K562 (cell line): ENCODE measurements around the gene LTA. TPM values are rescaled to one million over a fixed set of nuclear protein-coding genes. Genes with fewer than 3 reads are reported as not detected.
A peak's percentile ranks its signal among the peaks of the same experiment; 100 is the strongest.

Source experiments
- ARID1B ChIP-seq: fragments of 450-650 bp; IDR thresholded peaks from 2 replicates; pipeline ENCODE4 v1.6.1; 2016; ENCODE audit warnings: antibody characterized with exemption, mild to moderate bottlenecking, inconsistent platforms
- BDP1 ChIP-seq: IDR thresholded peaks from 3 replicates; pipeline ENCODE4 v1.6.1; 2011; ENCODE audit not compliant: insufficient read length, insufficient read depth
- CEBPG ChIP-seq, 3 experiments: fragments of 200-800 bp in 1 of 3; sonication (Bioruptor generic) in 1 of 3; sonication (generic) in 1 of 3; formaldehyde crosslinking in 1 of 3; IDR thresholded peaks in 2 of 3; conservative IDR thresholded peaks in 1 of 3; 2 replicates each; pipeline versions ENCODE4 v1.6.1 to v1.8.0; 2016 to 2022; ENCODE audit warnings: missing compliant biosample characterization in 2 of 3, missing genetic modification characterization in 2 of 3, mild to moderate bottlenecking in 1 of 3, missing genetic modification reagents in 1 of 3
- ELF2 ChIP-seq: fragments of 250-450 bp; sonication (Bioruptor Pico); IDR thresholded peaks from 2 replicates; pipeline ENCODE4 v1.5.0; 2021; ENCODE audit warnings: mild to moderate bottlenecking
- GABPA ChIP-seq: fragments of 200-800 bp; sonication (Bioruptor generic); conservative IDR thresholded peaks from 2 replicates; pipeline ENCODE4 v1.6.1; 2016; ENCODE audit warnings: low read depth, missing genetic modification characterization, missing compliant biosample characterization
- HDGF ChIP-seq: fragments of 450-650 bp; IDR thresholded peaks from 2 replicates; pipeline ENCODE4 v1.6.1; 2016
- NFXL1 ChIP-seq: fragments of 450-650 bp; formaldehyde crosslinking; IDR thresholded peaks from 2 replicates; pipeline ENCODE4 v1.4.0; 2021; ENCODE audit warnings: mild to moderate bottlenecking
- NR1H2 ChIP-seq: sonication (generic); formaldehyde crosslinking; IDR thresholded peaks from 2 replicates; pipeline ENCODE4 v1.4.0; 2020; ENCODE audit warnings: mild to moderate bottlenecking, missing genetic modification reagents
- NR4A1 ChIP-seq, 2 experiments: fragments of 250-450 bp in 1 of 2; fragments of 450-650 bp in 1 of 2; sonication (Bioruptor Pico) in 1 of 2; IDR thresholded peaks; 2 replicates each; pipeline versions ENCODE4 v1.4.0 to v1.6.1; 2016 to 2020; ENCODE audit warnings: mild to moderate bottlenecking in 2 of 2, missing compliant biosample characterization in 1 of 2, missing genetic modification characterization in 1 of 2, moderate library complexity in 1 of 2
- OTX1 ChIP-seq: fragments of 450-650 bp; formaldehyde crosslinking; IDR thresholded peaks from 2 replicates; pipeline ENCODE4 v1.4.0; 2022; ENCODE audit warnings: mild to moderate bottlenecking
- POLR2G ChIP-seq: fragments of 200-400 bp; formaldehyde crosslinking; IDR thresholded peaks from 2 replicates; pipeline ENCODE4 v1.6.1; 2017; ENCODE audit warnings: low read depth, mild to moderate bottlenecking, antibody characterized with exemption, low read length, moderate library complexity
- PTRF ChIP-seq: fragments of 450-650 bp; IDR thresholded peaks from 2 replicates; pipeline ENCODE4 v1.6.1; 2016; ENCODE audit warnings: mild to moderate bottlenecking, missing genetic modification characterization, missing compliant biosample characterization
- RBFOX2 ChIP-seq: fragments of 200-400 bp; formaldehyde crosslinking; IDR thresholded peaks from 2 replicates; pipeline ENCODE4 v1.6.1; 2017; ENCODE audit warnings: low read depth, mild to moderate bottlenecking, low read length, moderate library complexity
- SIRT6 ChIP-seq: IDR thresholded peaks from one replicate; pipeline ENCODE4 v1.6.1; 2012; ENCODE audit warnings: low read depth, mild to moderate bottlenecking, control low read depth, inconsistent platforms, low read length, moderate library complexity
- TBP ChIP-seq: optimal IDR thresholded peaks from 2 replicates; pipeline ENCODE3; 2011; ENCODE audit warnings: low read depth, low read length, improper control_type of control experiment
- TGIF2 ChIP-seq: sonication (generic); formaldehyde crosslinking; IDR thresholded peaks from 2 replicates; pipeline ENCODE4 v1.8.1; 2022; ENCODE audit warnings: mild to moderate bottlenecking, missing genetic modification reagents, moderate library complexity
- ZBTB17 ChIP-seq: fragments of 450-650 bp; formaldehyde crosslinking; IDR thresholded peaks from 2 replicates; pipeline ENCODE4 v1.4.0; 2020; ENCODE audit warnings: mild to moderate bottlenecking
- ZNF197 ChIP-seq: fragments of 200-800 bp; sonication (Bioruptor generic); IDR thresholded peaks from 2 replicates; pipeline ENCODE4 v1.6.1; 2016; ENCODE audit warnings: low read depth, missing genetic modification characterization, missing compliant biosample characterization
- ZNF316 ChIP-seq: fragments of 450-650 bp; IDR thresholded peaks from 2 replicates; pipeline ENCODE4 v1.6.1; 2016
- ZNF551 ChIP-seq: fragments of 250-450 bp; sonication (Bioruptor Pico); IDR thresholded peaks from 2 replicates; pipeline ENCODE4 v1.5.0; 2021; ENCODE audit warnings: mild to moderate bottlenecking, moderate library complexity
- ZNF695 ChIP-seq: fragments of 450-650 bp; formaldehyde crosslinking; IDR thresholded peaks from 2 replicates; pipeline ENCODE4 v1.4.0; 2020; ENCODE audit warnings: mild to moderate bottlenecking, moderate library complexity
- ZZZ3 ChIP-seq: fragments of 450-650 bp; IDR thresholded peaks from 2 replicates; pipeline ENCODE4 v1.6.1; 2016; ENCODE audit warnings: antibody characterized with exemption, mild to moderate bottlenecking, moderate library complexity
- polyA plus RNA-seq, 8 experiments: library from polyadenylated mRNA; depleted of rRNA in 4 of 8; stranded (reverse) in 5 of 8; unstranded in 3 of 8; fragments of >200 nt; fragmentation: Nextera tagmentation in 2 of 8; fragmentation: Illumina TruSeq in 1 of 8; extraction: Ambion mirVana in 2 of 8; extraction: Trizol in 1 of 8; gene quantifications; 2 replicates each; pipeline versions ENCODE4 v1.2.1 to v1.2.3, GENCODE V29; 2011 to 2014; ENCODE audit warnings: inconsistent platforms in 1 of 8, missing spikeins in 1 of 8
- total RNA-seq, 7 experiments: library from RNA; depleted of rRNA in 6 of 7; stranded (reverse); fragments of >200 nt in 6 of 7; fragmentation: Illumina TruSeq in 2 of 7; extraction: Trizol in 2 of 7; gene quantifications; 2 replicates each; pipeline versions ENCODE4 v1.2.1 to v1.2.3, GENCODE V29; 2011 to 2021; ENCODE audit warnings: low replicate concordance in 1 of 7
- TF ChIP-seq, protein P1 (sequence below): sonication (generic); formaldehyde crosslinking; IDR thresholded peaks from 2 replicates; pipeline ENCODE4 v1.8.0; 2022; ENCODE audit warnings: mild to moderate bottlenecking, missing genetic modification reagents

LTA gene
- total and polyA plus RNA-seq, 9 of the 15 experiments (the other 6 are each of a cell fraction or from before 2014, with no cell fraction given) = 0.80 TPM; not detected in 8

DNA sequence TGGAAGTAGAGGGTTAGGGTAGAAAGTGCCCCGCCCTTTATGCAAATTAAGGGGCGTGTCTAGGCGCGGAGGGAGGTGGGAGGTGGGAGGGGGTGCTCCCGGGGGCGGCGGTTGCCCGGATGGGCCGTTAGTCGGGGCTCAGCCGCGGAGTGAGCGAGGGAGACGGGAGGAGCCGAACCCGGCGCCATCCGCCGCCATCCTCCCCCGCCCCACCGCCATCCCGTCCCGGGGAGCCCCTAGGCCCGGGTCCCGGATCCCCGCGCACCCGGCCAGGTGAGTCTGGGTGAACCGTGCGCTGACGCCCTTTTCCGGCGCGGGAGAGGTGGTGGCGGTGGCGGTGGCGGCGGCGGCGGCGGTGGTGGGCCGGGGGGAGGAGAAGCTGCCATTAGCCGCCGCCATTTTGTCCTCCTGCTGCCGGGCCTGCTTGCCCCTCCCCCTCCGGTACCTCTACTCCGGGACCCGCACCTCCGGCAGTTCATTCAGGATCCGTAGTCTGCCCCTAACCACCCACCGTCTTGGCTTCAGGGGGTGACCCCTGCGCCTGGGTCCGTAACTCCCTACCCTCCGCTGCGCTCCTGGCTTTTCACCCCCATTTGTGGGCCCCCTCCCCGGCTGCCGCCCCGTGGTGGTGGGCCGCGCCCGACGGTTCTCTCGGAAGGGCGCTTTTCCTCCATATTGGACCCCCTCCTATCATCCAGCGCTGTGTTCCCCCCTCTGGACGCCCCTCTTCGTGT lies 48.7 kb downstream of the LTA start, which contains the start of gene PRRC2A (continued):
- TF ChIP-seq GABPA (tag) (peak; percentile 65), HDGF (no peak), BDP1 (no peak), NR4A1 (CRISPR knock-in tag; IDR thresholded peaks at IDR 0.05) (no peak), NR4A1 (tag; IDR thresholded peaks at IDR 0.05) (peak; percentile 49; the same call in 1 of the 2 replicates), ZNF551 (no peak), PTRF (tag) (no peak), OTX1 (CRISPR knock-in tag) (peak; percentile 51; the same call in 1 of the 2 replicates), CEBPG (CRISPR knock-in tag; IDR thresholded peaks at IDR 0.05) (no peak), CEBPG (tag; conservative IDR thresholded peaks at IDR 0.05 in 1 of 2, IDR thresholded peaks at IDR 0.05 in 1 of 2) (no peak), ARID1B (peak; percentile 51; the same call in 1 of the 2 replicates), TGIF2 (peak; percentile 84), ZNF316 (0 out of 2 replicates have a peak, but pooled peaks have one; percentile 23), ZNF695 (CRISPR knock-in tag) (no peak), ELF2 (CRISPR knock-in tag) (0 out of 2 replicates have a peak, but pooled peaks have one; percentile 20), ZNF197 (peak; percentile 70; the same call in 1 of the 2 replicates), NR1H2 (CRISPR knock-in tag) (peak; percentile 22; the same call in 1 of the 2 replicates), RBFOX2 (peak; percentile 89), SIRT6 (no peak), NFXL1 (0 out of 2 replicates have a peak, but pooled peaks have one; percentile 55), ZBTB17 (CRISPR knock-in tag) (peak; percentile 67; the same call in 1 of the 2 replicates), ZZZ3 (peak; percentile 98), POLR2G (peak; percentile 93), TBP (peak; percentile 95)
- TF ChIP-seq, protein P1, sequence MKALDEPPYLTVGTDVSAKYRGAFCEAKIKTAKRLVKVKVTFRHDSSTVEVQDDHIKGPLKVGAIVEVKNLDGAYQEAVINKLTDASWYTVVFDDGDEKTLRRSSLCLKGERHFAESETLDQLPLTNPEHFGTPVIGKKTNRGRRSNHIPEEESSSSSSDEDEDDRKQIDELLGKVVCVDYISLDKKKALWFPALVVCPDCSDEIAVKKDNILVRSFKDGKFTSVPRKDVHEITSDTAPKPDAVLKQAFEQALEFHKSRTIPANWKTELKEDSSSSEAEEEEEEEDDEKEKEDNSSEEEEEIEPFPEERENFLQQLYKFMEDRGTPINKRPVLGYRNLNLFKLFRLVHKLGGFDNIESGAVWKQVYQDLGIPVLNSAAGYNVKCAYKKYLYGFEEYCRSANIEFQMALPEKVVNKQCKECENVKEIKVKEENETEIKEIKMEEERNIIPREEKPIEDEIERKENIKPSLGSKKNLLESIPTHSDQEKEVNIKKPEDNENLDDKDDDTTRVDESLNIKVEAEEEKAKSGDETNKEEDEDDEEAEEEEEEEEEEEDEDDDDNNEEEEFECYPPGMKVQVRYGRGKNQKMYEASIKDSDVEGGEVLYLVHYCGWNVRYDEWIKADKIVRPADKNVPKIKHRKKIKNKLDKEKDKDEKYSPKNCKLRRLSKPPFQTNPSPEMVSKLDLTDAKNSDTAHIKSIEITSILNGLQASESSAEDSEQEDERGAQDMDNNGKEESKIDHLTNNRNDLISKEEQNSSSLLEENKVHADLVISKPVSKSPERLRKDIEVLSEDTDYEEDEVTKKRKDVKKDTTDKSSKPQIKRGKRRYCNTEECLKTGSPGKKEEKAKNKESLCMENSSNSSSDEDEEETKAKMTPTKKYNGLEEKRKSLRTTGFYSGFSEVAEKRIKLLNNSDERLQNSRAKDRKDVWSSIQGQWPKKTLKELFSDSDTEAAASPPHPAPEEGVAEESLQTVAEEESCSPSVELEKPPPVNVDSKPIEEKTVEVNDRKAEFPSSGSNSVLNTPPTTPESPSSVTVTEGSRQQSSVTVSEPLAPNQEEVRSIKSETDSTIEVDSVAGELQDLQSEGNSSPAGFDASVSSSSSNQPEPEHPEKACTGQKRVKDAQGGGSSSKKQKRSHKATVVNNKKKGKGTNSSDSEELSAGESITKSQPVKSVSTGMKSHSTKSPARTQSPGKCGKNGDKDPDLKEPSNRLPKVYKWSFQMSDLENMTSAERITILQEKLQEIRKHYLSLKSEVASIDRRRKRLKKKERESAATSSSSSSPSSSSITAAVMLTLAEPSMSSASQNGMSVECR (CRISPR knock-in tag) = 0 out of 2 replicates have a peak, but pooled peaks have one; percentile 60
